DOHH2 (cell line): ENCODE results near the gene FBXL5.

ENCODE experiments used
- H3F3A ChIP-seq: fragments of 200-600 bp; sonication (generic), shearing (Covaris generic); 2 replicates; pipeline ENCODE4 v1.6.0; 2016; ENCODE audit warnings: antibody characterized with exemption, mild to moderate bottlenecking; ENCODE audit not compliant: control insufficient read depth, insufficient read depth
- H3K27ac ChIP-seq: fragments of 200-600 bp; sonication (generic); 2 replicates; pipeline ENCODE4 v1.5.1; 2014; ENCODE audit warnings: low read depth, mild to moderate bottlenecking, low read length, moderate library complexity
- H3K27me3 ChIP-seq: fragments of 200-600 bp; sonication (generic); 2 replicates; pipeline ENCODE4 v1.6.1; 2014; ENCODE audit warnings: mild to moderate bottlenecking, low read length, mixed read lengths; ENCODE audit not compliant: control insufficient read depth
- H3K36me3 ChIP-seq: fragments of 200-600 bp; sonication (generic); 2 replicates; pipeline ENCODE4 v1.6.1; 2014; ENCODE audit warnings: mild to moderate bottlenecking, low read length, moderate library complexity, mixed read lengths; ENCODE audit not compliant: control insufficient read depth
- H3K4me1 ChIP-seq: fragments of 200-600 bp; sonication (generic); 2 replicates; pipeline ENCODE4 v1.6.1; 2014; ENCODE audit warnings: mild to moderate bottlenecking, low read length, mixed read lengths; ENCODE audit not compliant: control insufficient read depth
- H3K4me2 ChIP-seq: fragments of 200-600 bp; sonication (generic); 2 replicates; pipeline ENCODE4 v1.6.0; 2014; ENCODE audit warnings: mild to moderate bottlenecking, low read length, moderate library complexity
- H3K4me3 ChIP-seq: fragments of 200-600 bp; sonication (generic); 2 replicates; pipeline ENCODE4 v1.5.1; 2014; ENCODE audit warnings: mild to moderate bottlenecking, low read length, mixed read lengths
- H3K79me2 ChIP-seq: fragments of 200-600 bp; sonication (generic); 2 replicates; pipeline ENCODE4 v1.6.1; 2014; ENCODE audit warnings: mild to moderate bottlenecking, low read length, mixed read lengths; ENCODE audit not compliant: control insufficient read depth
- H3K9me2 ChIP-seq: fragments of 200-600 bp; sonication (generic); replicated peaks from 2 replicates; pipeline ENCODE4 v1.6.1; 2014; ENCODE audit warnings: mild to moderate bottlenecking, low read length, mixed read lengths; ENCODE audit not compliant: control insufficient read depth
- H3K9me3 ChIP-seq: fragments of 200-600 bp; sonication (generic); 2 replicates; pipeline ENCODE4 v1.6.1; 2014; ENCODE audit warnings: antibody characterized with exemption, low read length, mixed read lengths; ENCODE audit not compliant: control insufficient read depth, insufficient read depth
- H4K20me1 ChIP-seq: fragments of 200-600 bp; sonication (generic); 2 replicates; pipeline ENCODE4 v1.6.0; 2014; ENCODE audit warnings: low read depth, mild to moderate bottlenecking, antibody characterized with exemption, low read length, moderate library complexity; ENCODE audit not compliant: control insufficient read depth, insufficient read depth
- CTCF ChIP-seq: fragments of 200-600 bp; sonication (generic); IDR thresholded peaks from one replicate; pipeline ENCODE4 v1.5.1; 2014; ENCODE audit warnings: antibody characterized with exemption, mild to moderate bottlenecking, low read depth, low read length; ENCODE audit not compliant: poor library complexity, severe bottlenecking
- EZH2phosphoT487 ChIP-seq: fragments of 200-600 bp; sonication (generic); IDR thresholded peaks from 2 replicates; pipeline ENCODE4 v1.6.1; 2017; ENCODE audit warnings: borderline replicate concordance, mild to moderate bottlenecking, antibody characterized with exemption, low read length, moderate library complexity, mixed read lengths

The FBXL5 gene

DNA sequence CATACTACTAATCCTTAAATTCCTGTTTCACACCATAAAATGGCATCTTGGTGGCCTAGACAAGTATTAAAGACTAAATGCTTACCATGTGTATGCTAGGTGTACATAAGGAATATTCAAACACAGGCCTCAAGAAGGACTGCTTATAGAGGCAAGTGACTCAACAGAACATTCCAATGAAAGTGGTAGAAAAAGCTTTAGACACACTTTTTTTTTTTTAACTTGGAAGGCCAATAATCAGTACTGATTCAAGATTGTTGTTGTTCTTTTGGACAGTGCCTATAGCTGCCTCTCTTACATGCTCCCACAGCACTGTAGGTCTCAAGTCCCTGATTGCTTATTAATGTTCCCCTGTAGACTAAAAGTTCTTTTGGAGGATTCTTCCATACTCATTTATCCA, 77.6 kb downstream of the FBXL5 start:
- peaks cover 4% of the 10 kb centered on the region for H3K9me2 ChIP-seq
- TF ChIP-seq EZH2phosphoT487, result no peak
- TF ChIP-seq CTCF, result no peak
- H3K36me3 ChIP-seq, result no peaks in the 10 kb centered on the region
- no peaks in the 10 kb centered on the region for H3K4me1 ChIP-seq
- no peaks in the 10 kb centered on the region for H3K27me3 ChIP-seq
- H3K27ac ChIP-seq, result no peak overlapping the region
- no peaks in the 10 kb centered on the region for H3K9me3 ChIP-seq
- H4K20me1 ChIP-seq, result no peaks in the 10 kb centered on the region
- no peaks in the 10 kb centered on the region for H3K79me2 ChIP-seq
- no peak overlapping the region for H3K4me3 ChIP-seq
- no peak overlapping the region for H3K4me2 ChIP-seq
- H3F3A ChIP-seq, result no peaks in the 10 kb centered on the region; the same call in 1 of the 2 replicates

DNA sequence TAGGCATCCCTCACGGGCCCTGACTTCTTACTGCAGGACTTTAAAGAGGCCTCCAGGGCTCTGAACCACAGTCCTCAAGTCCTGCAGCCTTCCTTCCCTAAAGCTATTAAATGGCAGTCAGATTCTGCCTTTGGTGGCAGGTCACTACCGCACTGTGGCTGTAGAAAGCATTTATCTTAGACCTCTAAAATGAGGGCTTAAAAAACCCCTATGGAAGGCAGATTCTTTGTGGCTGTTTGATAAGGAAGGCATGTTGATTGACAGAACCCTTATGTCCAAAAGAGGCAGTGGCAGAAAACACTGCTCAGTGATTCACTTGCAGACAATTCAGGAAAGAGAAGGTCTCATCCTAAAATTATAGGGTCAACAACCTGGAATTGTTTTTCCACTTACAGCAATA, 79.2 kb downstream of the FBXL5 start:
- Histone ChIP-seq H3F3A (no peaks in the 10 kb centered on the region), H3K4me1 (no peaks in the 10 kb centered on the region), H3K27ac (no peak overlapping the region), H3K9me3 (no peaks in the 10 kb centered on the region), H3K36me3 (no peaks in the 10 kb centered on the region), H3K9me2 (no peaks in the 10 kb centered on the region), H3K27me3 (no peaks in the 10 kb centered on the region), H4K20me1 (no peaks in the 10 kb centered on the region), H3K79me2 (no peaks in the 10 kb centered on the region), H3K4me3 (no peak overlapping the region), H3K4me2 (no peak overlapping the region)
- TF ChIP-seq CTCF, result no peak
- no peak for TF ChIP-seq EZH2phosphoT487

- no peak overlapping the region for H3K4me3 ChIP-seq
- H3K27me3 ChIP-seq, result no peaks in the 10 kb centered on the region
- H3K4me1 ChIP-seq, result no peaks in the 10 kb centered on the region
- no peaks in the 10 kb centered on the region for H3K9me3 ChIP-seq
- H3F3A ChIP-seq, result no peaks in the 10 kb centered on the region
- H3K9me2 ChIP-seq, result no peaks in the 10 kb centered on the region
- H3K79me2 ChIP-seq, result no peaks in the 10 kb centered on the region
- H3K36me3 ChIP-seq, result no peaks in the 10 kb centered on the region
- no peak for TF ChIP-seq EZH2phosphoT487
- no peak for TF ChIP-seq CTCF
- no peaks in the 10 kb centered on the region for H4K20me1 ChIP-seq
- H3K4me2 ChIP-seq, result no peak overlapping the region
- H3K27ac ChIP-seq, result no peak overlapping the region
Measured at GRCh38 chr4:15569746-15570145, 85.4 kb downstream of the FBXL5 start.

DNA sequence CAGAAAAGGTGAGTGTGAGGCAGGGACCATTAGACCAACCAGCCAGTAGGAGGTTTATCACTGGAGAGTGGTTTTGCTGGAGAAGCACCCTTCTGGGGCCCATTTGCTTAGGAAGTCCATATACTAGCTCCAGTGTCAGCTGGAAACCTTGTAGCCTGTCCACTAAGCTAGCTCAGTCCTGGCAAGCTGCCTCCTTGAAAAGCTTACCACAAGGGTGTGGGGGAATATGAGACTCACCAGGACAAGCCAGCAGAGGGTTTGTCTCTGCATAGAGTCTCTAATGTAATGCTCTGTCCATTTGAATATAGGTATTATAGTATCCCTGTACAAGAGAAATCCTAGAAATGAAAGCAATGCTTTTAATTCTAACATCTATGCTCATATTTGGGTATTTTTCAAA, 86.3 kb downstream of the FBXL5 start:
- Histone ChIP-seq H3K79me2 (no peaks in the 10 kb centered on the region), H3K36me3 (no peaks in the 10 kb centered on the region), H3K4me1 (no peaks in the 10 kb centered on the region), H3K27ac (no peak overlapping the region), H4K20me1 (no peaks in the 10 kb centered on the region), H3K4me3 (no peak overlapping the region), H3K4me2 (no peak overlapping the region), H3F3A (no peaks in the 10 kb centered on the region), H3K27me3 (no peaks in the 10 kb centered on the region), H3K9me3 (no peaks in the 10 kb centered on the region), H3K9me2 (no peaks in the 10 kb centered on the region)
- TF ChIP-seq CTCF, result no peak
